Ovary (tissue), 3 donors: Measurements from ENCODE around the gene KCNQ5.

Source experiments
- POLR2A ChIP-seq: fragments of 450-650 bp; IDR thresholded peaks from one replicate; pipeline ENCODE4 v1.6.1; 2017; ENCODE audit warnings: antibody characterized with exemption, mild to moderate bottlenecking, moderate library complexity
- TF ChIP-seq, protein P1 (sequence below), 3 donors: fragments of 450-650 bp in 2 of 3; fragments of 200-600 bp in 1 of 3; IDR thresholded peaks; one replicate each; pipeline versions ENCODE4 v1.5.1 to v1.8.0; 2016 to 2022; ENCODE audit warnings: antibody characterized with exemption in 3 of 3, mild to moderate bottlenecking in 1 of 3
- donor health status: DM: no; HTN: no; CAD: no.

DNA sequence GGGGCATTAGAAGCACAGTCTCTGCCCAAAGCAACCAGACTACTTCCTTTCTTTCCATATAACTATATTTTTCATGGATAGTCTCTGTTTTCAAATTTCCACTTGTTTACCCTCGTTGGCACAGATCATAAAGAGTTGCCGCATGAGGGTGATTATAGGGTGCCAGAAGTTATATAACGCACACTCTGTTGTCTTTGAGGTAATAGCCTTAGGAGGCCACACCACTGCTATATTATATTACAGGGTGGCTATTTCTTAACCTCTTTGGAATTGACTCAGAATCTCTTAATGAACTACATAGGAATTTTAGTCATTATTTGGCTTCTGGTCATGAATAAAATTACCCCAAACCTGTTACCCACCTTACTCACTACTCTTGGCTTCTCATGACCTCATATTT, 43.7 kb downstream of the KCNQ5 start:
- TF ChIP-seq, protein P1, sequence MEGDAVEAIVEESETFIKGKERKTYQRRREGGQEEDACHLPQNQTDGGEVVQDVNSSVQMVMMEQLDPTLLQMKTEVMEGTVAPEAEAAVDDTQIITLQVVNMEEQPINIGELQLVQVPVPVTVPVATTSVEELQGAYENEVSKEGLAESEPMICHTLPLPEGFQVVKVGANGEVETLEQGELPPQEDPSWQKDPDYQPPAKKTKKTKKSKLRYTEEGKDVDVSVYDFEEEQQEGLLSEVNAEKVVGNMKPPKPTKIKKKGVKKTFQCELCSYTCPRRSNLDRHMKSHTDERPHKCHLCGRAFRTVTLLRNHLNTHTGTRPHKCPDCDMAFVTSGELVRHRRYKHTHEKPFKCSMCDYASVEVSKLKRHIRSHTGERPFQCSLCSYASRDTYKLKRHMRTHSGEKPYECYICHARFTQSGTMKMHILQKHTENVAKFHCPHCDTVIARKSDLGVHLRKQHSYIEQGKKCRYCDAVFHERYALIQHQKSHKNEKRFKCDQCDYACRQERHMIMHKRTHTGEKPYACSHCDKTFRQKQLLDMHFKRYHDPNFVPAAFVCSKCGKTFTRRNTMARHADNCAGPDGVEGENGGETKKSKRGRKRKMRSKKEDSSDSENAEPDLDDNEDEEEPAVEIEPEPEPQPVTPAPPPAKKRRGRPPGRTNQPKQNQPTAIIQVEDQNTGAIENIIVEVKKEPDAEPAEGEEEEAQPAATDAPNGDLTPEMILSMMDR (IDR thresholded peaks at IDR 0.05), result no peak
- TF ChIP-seq POLR2A, result no peak
